PC-3 (cell line): ENCODE results near the gene ISYNA1. TPM values are rescaled to one million over a fixed set of nuclear protein-coding genes. Genes with fewer than 3 reads are reported as not detected.

Experiments
- ATAC-seq: fragments of 200-7000 bp; cut with Tn5 transposase; 2 replicates; pipeline ENCODE4 v1.9.1; 2020; ENCODE audit warnings: mild to moderate bottlenecking, moderate library complexity
- BruUV-seq: library from RNA; stranded (reverse); fragments of 400-500 nt; replicated peaks from 2 replicates; lab custom pipeline; 2021; lab: Mats Ljungman, UMichigan
- CTCF ChIA-PET: fragments of 300-600 bp; sonication (Branson Sonifier 250); formaldehyde crosslinking; loops from one replicate; lab custom pipeline; 2022; ENCODE audit warnings: antibody characterized with exemption; lab: Charles Lee
- POLR2A ChIA-PET: fragments of 300-600 bp; sonication (Branson Sonifier 250); formaldehyde crosslinking; loops from one replicate; lab custom pipeline; 2022; ENCODE audit warnings: antibody characterized with exemption; ENCODE audit not compliant: unreplicated experiment; lab: Charles Lee
- DNase-seq: peaks from one replicate; pipeline ENCODE4 v3.0.0-alpha.2; 2015
- H2AFZ ChIP-seq: fragments of 300-600 bp; sonication (generic); 2 replicates; pipeline ENCODE4 v1.6.0; 2016; ENCODE audit warnings: antibody characterized with exemption, low read length
- H3F3A ChIP-seq: fragments of 300-600 bp; sonication (generic); one replicate; pipeline ENCODE4 v1.6.0; 2017; ENCODE audit warnings: antibody characterized with exemption, low read length, control low read depth, mild to moderate bottlenecking; ENCODE audit not compliant: unreplicated experiment
- H3K27ac ChIP-seq: fragments of 300-600 bp; sonication (generic); 2 replicates; pipeline ENCODE4 v1.5.1; 2016; ENCODE audit warnings: mild to moderate bottlenecking, low read length
- H3K27me3 ChIP-seq: fragments of 300-600 bp; sonication (generic); 2 replicates; pipeline ENCODE4 v1.6.1; 2016; ENCODE audit warnings: low read length, mixed read lengths
- H3K36me3 ChIP-seq: fragments of 300-600 bp; sonication (generic); 2 replicates; pipeline ENCODE4 v1.6.1; 2016; ENCODE audit warnings: low read depth, mixed run types, low read length, mixed read lengths
- H3K4me1 ChIP-seq: fragments of 300-600 bp; sonication (generic); 2 replicates; pipeline ENCODE4 v1.5.1; 2016; ENCODE audit warnings: low read length; ENCODE audit not compliant: insufficient read depth
- H3K4me2 ChIP-seq: fragments of 300-600 bp; sonication (generic); 2 replicates; pipeline ENCODE4 v1.6.0; 2016; ENCODE audit warnings: low read length
- H3K4me3 ChIP-seq: fragments of 300-600 bp; sonication (generic); 2 replicates; pipeline ENCODE4 v1.5.1; 2016; ENCODE audit warnings: mild to moderate bottlenecking, low read length, mixed read lengths
- H3K79me2 ChIP-seq: fragments of 300-600 bp; sonication (generic); 2 replicates; pipeline ENCODE4 v1.6.1; 2017; ENCODE audit warnings: low read length, mixed read lengths
- H3K9ac ChIP-seq: fragments of 300-600 bp; sonication (generic); 2 replicates; pipeline ENCODE4 v1.6.0; 2016; ENCODE audit warnings: mild to moderate bottlenecking, low read length
- H3K9me2 ChIP-seq: fragments of 300-600 bp; sonication (generic); replicated peaks from 2 replicates; pipeline ENCODE4 v1.6.1; 2016; ENCODE audit warnings: mixed run types, low read length, mixed read lengths
- H3K9me3 ChIP-seq: fragments of 300-600 bp; sonication (generic); 2 replicates; pipeline ENCODE4 v1.6.1; 2016; ENCODE audit warnings: low read length, mixed read lengths
- H4K20me1 ChIP-seq: fragments of 300-600 bp; sonication (generic); 2 replicates; pipeline ENCODE4 v1.6.1; 2016; ENCODE audit warnings: low read length, mixed read lengths
- CTCF ChIP-seq: fragments of 300-600 bp; sonication (generic); conservative IDR thresholded peaks from 2 replicates; pipeline ENCODE4 v1.5.1; 2017; ENCODE audit warnings: antibody characterized with exemption, low read depth, mild to moderate bottlenecking, low read length
- EZH2 ChIP-seq: fragments of 300-600 bp; sonication (generic); IDR thresholded peaks from one replicate; pipeline ENCODE4 v1.6.1; 2017; ENCODE audit warnings: antibody characterized with exemption, mild to moderate bottlenecking, low read length; ENCODE audit not compliant: unreplicated experiment
- EZH2phosphoT487 ChIP-seq: fragments of 300-600 bp; sonication (generic); IDR thresholded peaks from 2 replicates; pipeline ENCODE4 v1.6.1; 2018; ENCODE audit warnings: mild to moderate bottlenecking, antibody characterized with exemption, low read length, borderline replicate concordance
- intact Hi-C: fragments of 100-400 bp; cut with micrococcal nuclease; formaldehyde crosslinking; loops from 2 replicates; pipeline ENCODE4 v1.9.0; 2023
- total RNA-seq: library from RNA; depleted of rRNA; stranded (reverse); fragments of >200 nt; gene quantifications from 2 replicates; pipeline ENCODE4 v1.2.3, GENCODE V29; 2014

Gene ISYNA1
- total RNA-seq, 1 experiment from 2014 or later: 19.4 TPM

- H2AFZ ChIP-seq: no peak overlapping the region
- intact Hi-C loops: no loop called here
- H3K9ac ChIP-seq: no peak overlapping the region
- H4K20me1 ChIP-seq: peaks cover 17% of the 10 kb centered on the region; the same call in 1 of the 2 replicates
- H3K27ac ChIP-seq: no peak overlapping the region
- H3K4me1 ChIP-seq: peaks cover 10% of the 10 kb centered on the region
- ATAC-seq (no peak), DNase-seq (no peak)
- no peaks in the 10 kb centered on the region for H3K9me3 ChIP-seq
- peaks cover 64% of the 10 kb centered on the region for H3K79me2 ChIP-seq
- ChIA-PET CTCF (no interaction called here), POLR2A (no interaction called here)
- H3K36me3 ChIP-seq: no peaks in the 10 kb centered on the region
- BruUV-seq: no TSS peak
- TF ChIP-seq EZH2phosphoT487 (no peak), EZH2 (no peak), CTCF (no peak)
- no peak overlapping the region for H3K4me2 ChIP-seq
- no peaks in the 10 kb centered on the region for H3K27me3 ChIP-seq
- no peaks in the 10 kb centered on the region for H3F3A ChIP-seq
- no peak overlapping the region for H3K4me3 ChIP-seq
- H3K9me2 ChIP-seq: no peaks in the 10 kb centered on the region
These were observed 36.5 kb upstream of the ISYNA1 start for GRCh38 chr19:18474366-18474887.

GRCh38 chr19:18473706-18474087 is 35.8 kb upstream of the ISYNA1 start:
- no peak for DNase-seq
- Histone ChIP-seq H3K79me2 (peaks cover 60% of the 10 kb centered on the region), H4K20me1 (peaks cover 17% of the 10 kb centered on the region; the same call in 1 of the 2 replicates), H3K4me3 (no peak overlapping the region), H3K27me3 (no peaks in the 10 kb centered on the region), H3K36me3 (no peaks in the 10 kb centered on the region), H3F3A (no peaks in the 10 kb centered on the region), H3K4me1 (peaks cover 6% of the 10 kb centered on the region), H3K27ac (no peak overlapping the region), H3K9ac (no peak overlapping the region), H3K9me2 (no peaks in the 10 kb centered on the region), H2AFZ (no peak overlapping the region), H3K4me2 (no peak overlapping the region), H3K9me3 (no peaks in the 10 kb centered on the region)
- BruUV-seq: no TSS peak
- intact Hi-C loops: no loop called here
- TF ChIP-seq EZH2: no peak
- no peak for TF ChIP-seq CTCF
- TF ChIP-seq EZH2phosphoT487: no peak
- no peak for ATAC-seq
- ChIA-PET POLR2A (no interaction called here), CTCF (no interaction called here)

GRCh38 chr19:18473003-18473705 is 35.2 kb upstream of the ISYNA1 start:
- no TSS peak for BruUV-seq
- Histone ChIP-seq H3K4me1 (peaks cover 9% of the 10 kb centered on the region), H3K27me3 (no peaks in the 10 kb centered on the region), H3K9me2 (no peaks in the 10 kb centered on the region), H3K79me2 (peaks cover 58% of the 10 kb centered on the region), H3K27ac (no peak overlapping the region), H4K20me1 (peaks cover 12% of the 10 kb centered on the region; the same call in 1 of the 2 replicates), H2AFZ (no peak overlapping the region), H3K36me3 (no peaks in the 10 kb centered on the region), H3K4me3 (no peak overlapping the region), H3K4me2 (no peak overlapping the region), H3F3A (no peaks in the 10 kb centered on the region), H3K9ac (no peak overlapping the region), H3K9me3 (no peaks in the 10 kb centered on the region)
- ChIA-PET CTCF (no interaction called here), POLR2A (no interaction called here)
- intact Hi-C loops: no loop called here
- ATAC-seq (no peak), DNase-seq (no peak)
- TF ChIP-seq EZH2phosphoT487 (no peak), EZH2 (no peak)
